COLO668 (cell line): Measurements from ENCODE around the gene WWOX.
"Not testable (repeated sequence)": the region's sequence is repeated elsewhere in the genome, so short reads cannot be mapped to it uniquely, and the experiment has no call there.

Experiments
- DNase-seq: peaks from one replicate; lab custom pipeline; 2025; ENCODE audit not compliant: unreplicated experiment; lab: John Stamatoyannopoulos, UW

The WWOX gene

DNA sequence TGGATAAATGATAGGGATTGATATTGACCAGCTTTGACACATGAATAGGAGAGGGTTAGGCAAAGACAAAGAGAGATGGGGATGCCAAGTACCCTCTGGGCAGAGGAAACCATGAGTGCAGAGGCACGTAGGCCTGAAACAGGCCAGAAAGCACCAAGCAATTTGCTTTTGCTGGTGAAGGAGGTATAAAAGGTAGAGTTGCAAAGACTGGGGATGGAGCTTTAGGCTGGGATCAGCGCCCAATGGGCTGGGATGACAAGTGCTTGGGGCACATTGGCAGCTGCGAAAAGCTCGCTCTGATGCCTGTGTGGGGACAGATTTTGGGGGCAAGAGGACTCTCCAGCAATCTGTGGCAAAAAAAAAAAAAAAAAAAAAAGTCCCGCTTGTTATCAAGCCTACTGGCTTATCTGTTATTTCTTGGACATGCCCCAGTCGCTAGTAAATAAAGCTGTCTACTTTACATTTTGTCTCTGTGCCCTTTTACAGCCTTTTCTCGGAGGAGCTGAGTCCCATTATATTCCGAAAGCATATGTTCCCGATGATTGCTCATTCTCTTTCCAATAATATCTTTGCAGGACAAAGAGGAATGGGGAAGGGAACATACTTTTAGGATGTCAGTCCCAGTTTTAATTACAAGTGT, 922.7 kb downstream of the WWOX start:
- DNase-seq = no peak

DNA sequence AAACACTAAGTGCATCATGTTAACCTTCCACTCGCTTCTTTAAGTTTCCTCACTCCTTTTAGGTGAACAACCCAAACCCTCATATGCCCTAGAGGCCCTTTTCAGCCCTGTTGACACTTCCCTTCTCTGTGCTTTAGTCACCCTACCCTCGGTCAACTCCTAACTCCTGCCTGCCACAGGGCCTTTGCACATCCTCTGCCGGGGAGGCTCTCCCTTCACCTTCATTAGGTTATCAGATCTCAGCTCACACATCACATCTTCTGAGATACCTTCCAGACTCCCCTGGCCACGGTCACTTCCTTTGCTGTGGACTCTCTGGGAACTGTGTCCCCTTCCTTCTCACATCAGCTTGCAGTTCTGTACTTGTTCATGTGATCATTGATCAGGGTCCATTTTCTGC, 926.7 kb downstream of the WWOX start:
- DNase-seq = no peak

DNA sequence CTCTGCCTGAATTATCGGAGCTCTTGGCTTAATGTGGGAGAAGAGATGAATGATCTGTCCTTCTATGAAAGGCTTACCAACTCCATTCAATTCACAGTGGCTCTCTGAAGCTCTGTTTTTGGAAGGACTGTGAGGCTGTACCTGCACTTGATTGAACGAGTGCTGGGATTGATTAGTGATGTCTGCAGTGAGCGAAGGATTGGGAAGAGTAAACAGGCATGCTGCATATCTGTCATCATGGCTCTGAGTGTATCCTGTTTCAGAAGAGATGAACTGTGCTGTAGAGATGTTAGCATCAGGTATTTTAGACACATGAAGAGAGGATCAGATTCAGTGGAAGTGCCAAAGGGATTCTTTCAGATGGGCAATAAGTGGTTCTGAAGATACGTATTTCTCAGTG, 937.1 kb downstream of the WWOX start:
- DNase-seq = no peak

DNA sequence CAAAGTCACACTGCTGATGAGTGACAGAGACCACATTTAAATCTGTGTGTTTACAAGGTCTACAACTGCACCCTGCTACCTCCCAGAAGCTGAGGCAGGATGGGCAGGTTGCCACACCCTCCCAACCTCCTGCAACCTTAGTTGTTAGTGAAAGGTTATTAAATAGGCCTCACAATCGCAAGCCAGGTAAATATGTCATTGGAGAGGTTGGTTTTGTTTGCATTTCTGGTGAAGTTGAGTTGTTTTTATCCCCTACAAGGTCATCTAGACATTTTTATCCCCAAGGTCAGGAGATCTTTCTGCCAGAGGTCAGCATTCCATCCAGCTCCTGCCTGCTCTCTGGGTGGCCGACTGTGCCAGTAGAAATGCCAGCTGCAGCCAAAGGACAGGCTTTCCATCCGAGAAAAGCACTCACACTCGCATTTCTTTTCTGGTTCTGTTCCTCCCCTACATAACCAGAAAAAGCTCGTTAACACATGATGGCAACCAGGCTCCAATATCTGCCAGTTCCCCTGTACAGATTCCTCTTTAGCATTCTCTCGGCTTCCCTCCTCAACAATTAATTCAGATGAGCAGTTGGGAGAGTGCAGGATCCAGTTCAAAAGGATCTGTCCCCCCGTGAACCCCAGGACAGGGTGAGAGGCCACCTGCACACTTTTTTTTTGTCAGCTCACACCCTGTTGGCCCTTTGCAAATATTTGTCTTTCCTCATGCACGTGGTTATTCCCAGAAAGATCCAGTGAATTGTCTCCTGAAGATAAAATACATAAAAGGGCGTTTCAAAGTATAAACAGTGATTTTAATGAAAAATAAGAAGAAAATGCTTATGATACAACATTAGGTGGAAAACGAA, 938.3 kb downstream of the WWOX start:
- peak; percentile 43 for DNase-seq

DNA sequence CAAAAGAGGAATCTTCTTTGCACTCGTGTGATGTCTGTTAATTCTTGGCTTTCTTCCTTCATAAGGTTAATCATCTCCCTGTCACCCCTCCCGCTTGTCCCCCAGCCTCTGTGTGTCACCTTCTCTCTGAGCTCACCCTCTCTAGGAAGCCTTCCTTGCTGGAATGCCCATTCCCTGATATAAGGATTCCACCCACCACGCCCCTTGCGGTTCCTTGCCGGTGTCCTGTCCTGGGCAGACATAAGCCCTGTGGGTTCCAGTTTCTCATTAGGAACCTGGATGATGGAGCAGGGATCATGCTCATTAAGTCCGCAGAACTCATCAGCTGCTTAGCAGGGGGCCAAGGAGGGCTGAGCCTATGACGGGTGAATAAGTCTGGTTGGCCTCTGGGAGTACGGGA, 941.8 kb downstream of the WWOX start:
- DNase-seq = no peak

DNA sequence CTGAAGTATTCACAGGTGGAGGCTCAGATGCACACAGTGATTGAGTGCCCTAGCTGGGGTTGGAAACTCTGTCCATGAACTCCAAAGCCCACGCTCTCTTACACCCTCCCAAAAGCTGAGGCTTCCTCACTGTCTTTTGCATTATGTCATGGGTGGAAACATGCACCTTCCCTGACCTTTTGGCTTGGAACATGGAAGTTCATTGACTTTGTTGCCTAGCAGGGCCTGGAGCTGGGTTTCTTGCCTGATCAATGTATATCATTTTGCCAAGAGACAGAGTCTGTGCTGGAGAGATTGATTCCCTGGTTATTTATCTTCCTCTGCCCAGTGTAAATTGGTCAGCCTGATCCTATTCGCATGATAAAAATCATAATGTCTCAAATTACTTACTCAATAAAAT, 942.7 kb downstream of the WWOX start:
- DNase-seq = no peak

DNA sequence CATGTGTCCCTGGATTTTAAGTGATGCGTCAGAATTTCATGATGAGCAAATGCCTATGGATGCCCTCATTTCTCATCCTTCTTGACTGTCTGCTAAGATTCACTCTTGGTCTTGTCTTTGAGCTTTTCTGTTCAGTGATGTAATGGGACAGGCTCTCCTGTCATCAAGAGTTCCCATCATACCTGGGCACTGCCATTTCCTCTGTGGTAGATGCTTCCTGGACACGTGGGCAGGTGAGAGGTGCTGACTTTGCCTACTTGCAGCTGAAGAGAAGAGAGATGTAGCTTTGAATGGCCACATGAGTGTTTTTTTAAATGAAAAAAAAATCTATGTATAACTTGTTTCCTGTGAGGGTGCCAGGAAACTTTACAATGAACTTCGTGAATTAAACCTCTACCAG, 943.4 kb downstream of the WWOX start:
- no peak for DNase-seq

DNA sequence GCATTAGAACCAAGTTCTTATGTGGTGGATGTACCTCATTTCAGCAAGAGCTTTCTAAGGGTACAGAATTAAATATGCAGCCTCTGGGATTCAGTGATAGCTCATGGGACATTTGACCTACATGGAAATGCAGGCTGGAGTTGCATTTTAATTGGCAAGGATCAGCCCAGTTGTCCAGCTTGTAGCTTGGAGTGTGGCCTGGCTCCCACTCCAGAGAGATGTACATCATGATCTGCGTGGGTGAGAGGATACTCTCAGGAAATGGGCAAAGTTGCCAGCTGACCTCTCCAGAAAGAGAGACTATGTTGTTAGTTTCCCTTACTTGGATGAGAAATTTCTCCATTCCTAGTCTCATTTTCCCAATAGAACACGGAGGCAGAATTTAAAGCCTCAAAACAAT, 945.7 kb downstream of the WWOX start:
- no peak for DNase-seq

DNA sequence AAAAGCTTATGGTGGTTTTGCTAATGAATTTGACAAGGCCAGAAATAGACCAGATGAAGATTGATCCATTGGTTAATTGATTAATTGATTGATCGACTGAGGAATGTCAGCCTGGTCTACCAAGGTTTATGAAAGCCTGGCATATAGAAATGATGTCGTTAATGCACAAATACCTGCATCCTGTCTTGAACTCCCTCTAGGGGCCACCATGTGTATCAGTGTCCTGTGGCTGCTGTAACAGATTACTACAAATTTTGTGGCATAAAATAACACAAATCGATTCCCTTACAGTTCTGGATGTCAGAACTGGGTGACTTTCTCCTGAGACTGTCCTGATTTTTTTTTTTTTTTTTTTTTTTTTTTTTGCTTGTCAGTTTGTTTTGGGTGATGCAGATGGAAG, 947.9 kb downstream of the WWOX start:
- DNase-seq = peak; percentile 7

DNA sequence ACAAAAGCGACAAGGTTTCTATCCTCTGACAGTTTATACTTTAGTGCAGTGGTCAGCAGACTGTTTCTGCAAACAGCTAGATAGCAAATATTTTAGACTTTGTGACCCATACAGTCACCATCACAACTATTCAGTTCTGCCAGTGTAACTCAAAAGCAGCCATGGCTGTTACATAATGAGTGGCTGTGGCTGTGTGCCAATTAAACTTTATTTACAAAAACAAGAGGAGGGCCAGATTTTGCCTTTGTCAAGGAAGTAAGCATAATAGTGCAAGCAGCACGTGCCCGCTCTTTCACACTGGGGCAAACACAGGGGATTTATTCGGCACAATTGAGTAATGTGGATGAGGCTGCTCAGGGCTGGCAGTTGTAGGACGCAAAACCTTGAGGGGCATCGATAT, 949.6 kb downstream of the WWOX start:
- no peak for DNase-seq

DNA sequence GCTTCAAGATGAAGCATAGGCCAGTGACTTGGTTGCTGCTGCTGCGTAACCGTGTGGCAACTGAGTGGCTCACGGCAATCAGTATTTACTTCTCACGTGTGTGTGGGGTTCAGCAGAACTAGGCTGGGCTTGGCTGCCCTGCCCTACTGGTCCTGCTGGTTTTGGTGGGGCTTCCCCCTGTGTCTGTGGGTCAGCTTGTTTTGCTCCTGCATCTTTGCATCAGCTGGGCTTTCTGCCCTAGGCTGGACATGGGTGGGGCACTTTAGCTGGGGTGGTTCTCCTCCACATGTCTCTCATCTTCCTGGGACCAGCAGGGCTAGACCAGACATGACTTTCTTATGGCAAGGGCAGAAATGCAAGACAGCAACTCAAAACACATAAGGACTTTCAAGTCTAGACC, 950.6 kb downstream of the WWOX start:
- no peak for DNase-seq

DNA sequence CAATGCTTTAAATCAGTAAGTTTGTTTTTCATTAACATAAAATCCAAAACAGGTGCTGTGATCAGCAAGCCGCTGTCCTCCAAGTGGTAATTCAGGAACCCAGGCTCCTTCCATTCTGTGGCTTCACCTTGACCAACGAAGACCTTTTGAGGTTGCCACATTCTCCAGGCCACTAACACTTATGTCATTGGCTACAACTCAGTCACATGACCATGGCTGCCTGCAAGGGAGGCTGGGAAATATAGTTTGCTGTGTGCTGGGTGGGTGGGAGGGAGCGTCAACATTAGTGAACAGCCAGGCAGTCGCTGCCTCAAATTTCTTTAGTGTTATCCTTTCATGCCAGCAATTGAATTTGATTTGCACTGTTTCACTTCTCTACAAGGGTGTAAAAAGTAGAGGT, 951.9 kb downstream of the WWOX start:
- no peak for DNase-seq

DNA sequence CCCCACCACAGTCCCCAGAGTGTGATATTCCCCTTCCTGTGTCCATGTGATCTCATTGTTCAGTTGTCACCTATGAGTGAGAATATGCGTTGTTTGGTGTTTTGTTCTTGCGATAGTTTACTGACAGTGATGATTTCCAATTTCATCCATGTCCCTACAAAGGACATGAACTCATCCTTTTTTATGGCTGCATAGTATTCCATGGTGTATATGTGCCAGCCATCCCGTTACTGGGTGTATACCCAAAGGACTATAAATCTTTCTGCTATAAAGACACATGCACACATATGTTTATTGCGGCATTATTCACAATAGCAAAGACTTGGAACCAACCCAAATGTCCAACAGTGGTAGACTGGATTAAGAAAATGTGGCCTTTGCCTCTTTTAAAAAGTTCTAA, 952.7 kb downstream of the WWOX start:
- not testable (repeated sequence) for DNase-seq

DNA sequence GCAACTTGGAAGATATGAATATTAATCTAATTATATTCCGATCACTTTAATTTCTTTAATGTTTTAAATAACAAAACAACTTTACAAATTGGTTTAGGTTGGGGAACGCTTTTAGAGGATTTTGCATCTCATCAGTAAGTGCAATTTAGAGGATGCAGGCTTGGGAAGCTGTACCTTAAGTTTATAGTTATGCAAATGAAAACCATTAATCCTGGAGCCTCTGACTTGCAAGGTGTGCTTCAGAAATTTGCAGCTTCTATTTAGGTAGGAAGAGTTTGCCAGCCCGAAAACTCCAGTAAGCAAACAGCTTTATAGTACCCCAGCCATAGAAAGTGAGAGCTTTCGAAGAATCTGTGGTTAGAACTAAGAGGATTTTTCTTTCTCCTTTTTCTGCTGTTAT, 954.1 kb downstream of the WWOX start:
- no peak for DNase-seq

DNA sequence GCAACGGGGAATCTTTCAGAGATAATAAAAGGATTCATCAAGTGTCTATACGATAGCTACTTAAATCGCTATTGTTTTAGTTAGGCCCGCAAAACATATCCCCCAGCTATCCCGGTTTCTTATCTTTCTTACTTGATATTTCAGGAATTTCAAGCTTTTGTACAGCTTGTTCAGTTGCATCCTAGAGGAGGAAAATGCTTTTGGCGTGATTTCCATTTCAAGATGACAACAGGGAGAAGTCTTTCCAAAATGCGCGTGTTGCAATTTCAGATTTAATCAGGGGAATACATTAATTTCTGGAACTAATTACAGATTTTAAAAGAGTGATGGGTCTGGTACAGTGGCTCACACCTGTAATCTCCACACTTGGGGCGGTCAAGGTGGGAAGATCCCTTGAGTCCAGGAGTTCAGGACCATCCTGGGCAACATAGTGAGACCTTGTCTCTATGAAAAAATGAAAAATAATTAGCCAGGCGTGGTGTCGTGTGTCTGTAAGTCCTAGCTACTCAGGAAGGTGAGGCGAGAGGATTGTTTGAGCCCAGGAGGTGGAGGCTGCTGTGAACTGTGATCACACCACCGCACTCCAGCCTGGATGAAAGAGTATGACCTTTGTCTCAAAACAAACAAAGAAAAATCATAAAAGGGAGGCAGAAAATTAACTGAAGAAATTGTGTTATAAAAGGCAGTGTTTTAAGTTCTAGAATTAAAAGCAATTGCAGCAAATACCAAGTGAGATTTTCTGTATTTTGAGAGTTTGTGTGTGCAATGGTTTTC, 954.9 kb downstream of the WWOX start:
- no peak for DNase-seq

DNA sequence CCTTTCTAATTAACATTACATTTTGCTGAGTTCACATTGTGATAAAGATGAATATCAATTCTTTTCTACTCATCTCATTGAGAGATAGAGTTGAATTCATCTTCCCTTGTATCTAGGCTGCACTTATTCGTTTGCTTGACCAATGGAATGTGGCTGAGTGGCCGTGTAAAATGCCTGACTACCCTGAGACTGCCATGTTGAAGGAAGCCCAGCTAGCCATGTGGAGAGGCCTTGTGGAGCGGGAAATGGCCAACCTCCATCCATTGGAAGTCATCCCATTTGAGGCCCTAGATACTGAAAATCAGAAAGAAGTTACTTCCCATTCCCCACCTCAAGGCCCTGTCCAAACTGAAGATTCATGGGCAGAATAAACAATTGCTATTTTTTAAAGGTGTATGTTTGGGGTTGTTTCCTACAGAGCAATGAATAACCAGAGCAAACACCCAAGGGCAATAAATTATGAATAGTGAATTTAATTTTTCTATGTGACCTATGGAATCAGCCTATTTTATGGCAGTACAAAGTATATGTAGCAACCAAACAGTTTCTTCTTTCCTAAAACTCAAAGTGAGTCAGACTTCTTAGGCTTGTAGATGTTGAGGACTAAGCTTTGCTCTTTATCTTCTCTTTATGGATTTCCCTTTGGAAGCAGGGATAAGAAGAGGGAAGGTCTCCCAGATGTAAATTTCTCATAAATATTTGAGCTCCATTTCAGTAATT, 956.0 kb downstream of the WWOX start:
- no peak for DNase-seq

DNA sequence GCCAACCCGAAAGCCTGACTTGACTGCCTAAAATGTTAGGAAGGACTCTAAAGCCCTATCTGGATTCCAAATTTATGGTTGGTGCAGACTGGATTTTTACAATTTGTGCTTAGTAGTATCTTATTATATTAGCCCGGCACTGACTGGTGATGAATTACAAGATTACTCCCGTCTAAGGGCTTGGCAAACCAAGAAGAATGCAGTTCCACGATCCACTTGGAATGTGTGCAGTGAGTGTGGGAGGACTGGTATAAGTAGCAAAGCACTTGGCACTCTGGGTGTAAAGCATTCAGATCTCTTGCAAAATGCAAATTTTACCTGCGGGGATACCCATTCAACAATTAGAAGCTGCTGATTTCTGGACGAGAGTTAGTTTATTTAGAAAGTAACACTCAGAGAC, 961.7 kb downstream of the WWOX start:
- no peak for DNase-seq

DNA sequence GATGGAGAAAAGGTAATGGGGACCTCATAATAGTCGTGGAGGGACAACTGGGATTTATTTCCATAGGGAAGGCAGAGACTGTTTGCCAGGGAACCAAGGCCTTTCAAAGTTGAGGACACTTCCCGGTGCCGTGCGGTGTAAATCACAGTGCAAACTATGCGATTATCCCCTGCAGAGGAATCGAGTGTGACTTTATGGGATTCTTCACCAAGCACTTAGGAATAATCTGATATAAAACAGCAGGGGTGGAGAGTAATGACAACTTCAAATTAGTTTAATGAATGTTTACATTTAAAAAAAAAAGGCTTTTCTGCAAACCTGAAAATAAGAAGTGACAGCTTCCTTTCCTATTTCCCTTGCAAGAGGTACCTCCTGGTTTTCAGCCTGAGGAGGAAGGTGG, 962.9 kb downstream of the WWOX start:
- DNase-seq = no peak

DNA sequence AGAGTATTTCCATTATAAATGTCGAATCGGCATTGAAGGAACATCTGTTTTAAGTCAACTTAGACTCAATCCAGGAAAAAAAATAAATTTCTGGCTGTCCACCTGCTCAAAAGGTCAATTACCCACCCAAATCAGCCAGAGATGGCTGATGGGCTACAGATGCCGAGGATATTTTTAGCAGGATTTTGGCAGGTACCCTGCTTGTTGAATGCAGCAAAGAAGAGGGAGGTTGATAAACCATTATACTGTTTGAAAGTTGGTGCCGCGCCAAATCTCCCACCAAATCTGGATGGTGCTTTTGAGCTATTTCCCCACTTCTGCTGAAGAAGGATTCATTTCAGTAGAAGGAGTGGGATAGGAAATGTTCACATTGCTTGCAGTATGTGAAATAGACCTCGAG, 963.4 kb downstream of the WWOX start:
- DNase-seq = no peak

DNA sequence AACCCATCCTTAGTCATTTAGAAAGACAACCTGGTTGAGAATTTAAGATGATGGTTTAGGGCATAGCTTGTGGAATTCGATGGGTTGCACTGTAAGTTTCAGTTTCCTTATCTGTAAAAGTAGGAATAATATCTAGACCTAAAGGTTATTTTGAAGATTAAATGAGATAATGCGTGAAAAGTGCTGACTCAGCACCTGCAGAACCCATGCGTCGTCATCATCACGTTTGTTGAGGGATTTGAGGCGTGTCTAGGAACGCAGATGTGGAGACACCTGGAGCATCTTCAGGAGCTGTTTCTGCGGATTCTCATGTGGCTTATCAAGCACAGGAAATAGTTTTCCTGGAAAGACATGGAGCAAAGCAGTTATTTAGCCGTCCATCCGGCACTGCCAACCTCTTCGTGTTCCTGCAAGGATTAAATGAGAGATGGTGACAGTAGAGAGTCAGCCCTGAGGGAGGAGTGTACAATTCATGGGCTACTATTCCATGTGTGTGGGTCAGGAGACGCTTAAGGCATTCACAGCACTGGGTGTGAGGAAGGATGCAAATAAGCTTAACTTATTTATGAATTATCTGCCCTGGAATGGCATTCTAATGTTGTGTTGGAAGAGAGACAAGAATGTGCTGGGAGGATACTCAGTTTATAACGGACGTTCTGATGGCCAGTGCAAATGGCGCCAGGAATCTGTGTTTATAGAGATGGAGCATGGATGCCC, 965.0 kb downstream of the WWOX start:
- no peak for DNase-seq

DNA sequence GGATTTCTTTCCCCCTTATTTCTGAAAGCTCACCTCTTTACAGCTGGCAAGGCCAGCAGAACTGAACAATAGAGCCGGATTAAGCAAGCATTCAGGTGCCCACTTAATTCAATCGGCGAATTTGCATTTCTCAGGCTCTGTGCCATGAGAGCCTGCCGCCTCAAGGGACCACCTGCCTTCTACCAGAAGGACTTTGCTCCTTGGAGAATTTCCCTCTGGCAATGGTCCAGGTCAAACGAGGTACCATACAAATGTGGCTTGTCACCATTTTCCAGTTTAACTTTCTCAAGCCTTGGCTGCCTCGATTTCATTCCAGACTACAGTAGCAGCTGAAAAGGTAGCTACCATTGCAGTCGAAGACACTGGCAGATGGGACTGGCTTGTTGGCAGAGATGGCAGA, 967.1 kb downstream of the WWOX start:
- peak; percentile 67 for DNase-seq
